H9 (cell line): ENCODE measurements around the gene APOL6. TPM values are rescaled to one million over a fixed set of nuclear protein-coding genes. Genes with fewer than 3 reads are reported as not detected.
A peak's percentile ranks its signal among the peaks of the same experiment; 100 is the strongest.
"Not testable (repeated sequence)": the region's sequence is repeated elsewhere in the genome, so short reads cannot be mapped to it uniquely, and the experiment has no call there.

Source experiments
- DNase-seq: peaks from one replicate; pipeline ENCODE4 v3.0.0-alpha.2; 2017
- H2AFZ ChIP-seq: one replicate; pipeline ENCODE4 v1.6.1; 2013; ENCODE audit warnings: mild to moderate bottlenecking, low read length, control low read depth, moderate library complexity
- H2AK5ac ChIP-seq: 2 replicates; pipeline ENCODE4 v1.6.1; 2013; ENCODE audit warnings: low read length, control low read depth, mixed read lengths; ENCODE audit not compliant: insufficient read length
- H2BK120ac ChIP-seq: one replicate; pipeline ENCODE4 v1.6.1; 2013; ENCODE audit warnings: low read depth, mild to moderate bottlenecking, low read length, control low read depth, inconsistent platforms; ENCODE audit not compliant: poor library complexity, severe bottlenecking
- H2BK12ac ChIP-seq: 2 replicates; pipeline ENCODE4 v1.6.1; 2013; ENCODE audit warnings: low read length, control low read depth, mixed read lengths, low read depth; ENCODE audit not compliant: insufficient read length
- H2BK15ac ChIP-seq: 2 replicates; pipeline ENCODE4 v1.6.1; 2013; ENCODE audit warnings: low read depth, low read length, control low read depth
- H2BK20ac ChIP-seq: one replicate; pipeline ENCODE4 v1.6.1; 2013; ENCODE audit warnings: low read depth, mild to moderate bottlenecking, low read length, control low read depth, inconsistent platforms; ENCODE audit not compliant: poor library complexity, severe bottlenecking
- H2BK5ac ChIP-seq: 2 replicates; pipeline ENCODE4 v1.6.1; 2013; ENCODE audit warnings: low read length, control low read depth, mixed read lengths; ENCODE audit not compliant: insufficient read length
- H3K14ac ChIP-seq: 2 replicates; pipeline ENCODE4 v1.6.1; 2013; ENCODE audit warnings: low read length, control low read depth; ENCODE audit not compliant: insufficient read depth
- H3K18ac ChIP-seq: 2 replicates; pipeline ENCODE4 v1.6.1; 2013; ENCODE audit warnings: low read depth, mild to moderate bottlenecking, mixed read lengths, low read length, control low read depth; ENCODE audit not compliant: insufficient read length
- H3K23ac ChIP-seq: 2 replicates; pipeline ENCODE4 v1.6.1; 2013; ENCODE audit warnings: low read length, control low read depth, mixed read lengths, low read depth; ENCODE audit not compliant: insufficient read length
- H3K23me2 ChIP-seq: 2 replicates; pipeline ENCODE4 v1.6.1; 2013; ENCODE audit warnings: low read depth, mild to moderate bottlenecking, mixed read lengths, low read length, control low read depth; ENCODE audit not compliant: insufficient read length, poor library complexity, severe bottlenecking
- H3K27ac ChIP-seq: 2 replicates; pipeline ENCODE4 v1.5.1; 2013; ENCODE audit warnings: low read length, control low read depth, mixed read lengths, low read depth; ENCODE audit not compliant: insufficient read length
- H3K27me3 ChIP-seq: 2 replicates; pipeline ENCODE4 v1.6.1; 2013; ENCODE audit warnings: low read length, control low read depth, inconsistent platforms; ENCODE audit not compliant: insufficient read depth
- H3K4ac ChIP-seq: 2 replicates; pipeline ENCODE4 v1.6.1; 2013; ENCODE audit warnings: low read depth, mild to moderate bottlenecking, control low read depth, inconsistent platforms, low read length, moderate library complexity
- H3K4me1 ChIP-seq: 2 replicates; pipeline ENCODE4 v1.6.1; 2013; ENCODE audit warnings: low read length, control low read depth, inconsistent platforms; ENCODE audit not compliant: insufficient read depth
- H3K4me2 ChIP-seq: 2 replicates; pipeline ENCODE4 v1.6.1; 2013; ENCODE audit warnings: low read length, control low read depth, mixed read lengths; ENCODE audit not compliant: insufficient read length, insufficient read depth
- H3K56ac ChIP-seq: 2 replicates; pipeline ENCODE4 v1.6.1; 2013; ENCODE audit warnings: low read depth, mild to moderate bottlenecking, mixed read lengths, low read length, control low read depth; ENCODE audit not compliant: insufficient read length
- H3K79me1 ChIP-seq: 2 replicates; pipeline ENCODE4 v1.6.1; 2013; ENCODE audit warnings: low read depth, mild to moderate bottlenecking, moderate library complexity, low read length, control low read depth, inconsistent platforms; ENCODE audit not compliant: insufficient read depth, poor library complexity, severe bottlenecking
- H3K79me2 ChIP-seq: 2 replicates; pipeline ENCODE4 v1.6.1; 2013; ENCODE audit warnings: low read length, control low read depth, inconsistent platforms; ENCODE audit not compliant: insufficient read depth
- H3K9ac ChIP-seq: 2 replicates; pipeline ENCODE4 v1.6.1; 2013; ENCODE audit warnings: low read length, control low read depth, mixed read lengths; ENCODE audit not compliant: insufficient read length; ENCODE audit errors: extremely low read depth
- H3K9me3 ChIP-seq: one replicate; pipeline ENCODE4 v1.6.1; 2013; ENCODE audit warnings: low read depth, low read length, inconsistent platforms; ENCODE audit not compliant: control insufficient read depth
- H3T11ph ChIP-seq: one replicate; pipeline ENCODE4 v1.6.1; 2013; ENCODE audit warnings: mild to moderate bottlenecking, low read length, control low read depth, inconsistent platforms
- H4K20me1 ChIP-seq: one replicate; pipeline ENCODE4 v1.6.1; 2013; ENCODE audit not compliant: control insufficient read depth, insufficient read length, insufficient read depth
- H4K5ac ChIP-seq: 2 replicates; pipeline ENCODE4 v1.6.1; 2013; ENCODE audit warnings: low read depth, mild to moderate bottlenecking, mixed read lengths, low read length, control low read depth; ENCODE audit not compliant: insufficient read length
- H4K8ac ChIP-seq: replicated peaks from 2 replicates; pipeline ENCODE4 v1.6.1; 2013; ENCODE audit warnings: low read length, control low read depth, mixed read lengths, low read depth; ENCODE audit not compliant: insufficient read length
- H4K91ac ChIP-seq: 2 replicates; pipeline ENCODE4 v1.6.1; 2013; ENCODE audit warnings: low read depth, mild to moderate bottlenecking, moderate library complexity, mixed read lengths, low read length, control low read depth; ENCODE audit not compliant: insufficient read length
- H3K27ac Mint-ChIP-seq, 3 experiments: 2 replicates in 2 of 3; 3 replicates in 1 of 3; pipeline ENCODE4 v1.8.0; 2020 to 2021; ENCODE audit warnings: mixed read lengths in 3 of 3, mild to moderate bottlenecking in 1 of 3, moderate library complexity in 1 of 3
- H3K27me3 Mint-ChIP-seq: 2 replicates; pipeline ENCODE4 v1.8.0; 2021; ENCODE audit warnings: low read depth, mild to moderate bottlenecking, moderate library complexity, mixed read lengths
- H3K36me3 Mint-ChIP-seq, 3 experiments: 2 replicates in 2 of 3; 3 replicates in 1 of 3; pipeline ENCODE4 v1.8.0; 2020 to 2021; ENCODE audit warnings: low read depth in 3 of 3, mixed read lengths in 3 of 3; ENCODE audit not compliant: insufficient read depth in 1 of 3
- H3K4me1 Mint-ChIP-seq, 2 experiments: 2 replicates each; pipeline ENCODE4 v1.8.0; 2020; ENCODE audit warnings: mixed read lengths in 2 of 2
- H3K4me3 Mint-ChIP-seq, 2 experiments: 2 replicates in 1 of 2; 3 replicates in 1 of 2; pipeline ENCODE4 v1.8.0; 2020 to 2021; ENCODE audit warnings: mild to moderate bottlenecking in 2 of 2, mixed read lengths in 2 of 2, moderate library complexity in 1 of 2
- H3K9me3 Mint-ChIP-seq, 2 experiments: 2 replicates in 1 of 2; 3 replicates in 1 of 2; pipeline ENCODE4 v1.8.0; 2020; ENCODE audit warnings: mild to moderate bottlenecking in 2 of 2, mixed read lengths in 2 of 2, moderate library complexity in 1 of 2
- CTCF ChIP-seq: fragments of 200-600 bp; sonication (generic); conservative IDR thresholded peaks from 3 replicates; pipeline ENCODE4 v1.8.0; 2021; ENCODE audit warnings: antibody characterized with exemption, mild to moderate bottlenecking
- WGBS: extraction: QIAGEN DNeasy Blood & Tissue Kit; methylation state at CpG from one replicate; pipeline ENCODE4 v1.1.7; 2013; ENCODE audit warnings: missing lambda C conversion rate, low lambda C conversion rate, mixed read lengths; ENCODE audit not compliant: insufficient read length; ENCODE audit errors: extremely low coverage; 5-methylcytosine and 5-hydroxymethylcytosine counted together
- total RNA-seq: library from RNA; stranded (reverse); gene quantifications from 2 replicates; pipeline ENCODE4 v1.2.1, GENCODE V29; 2021

The APOL6 gene
- total RNA-seq, 1 experiment from 2014 or later: 0.07 TPM

GRCh38 chr22:35622191-35622913, 25.9 kb upstream of the APOL6 start:
- H3K27ac Mint-ChIP-seq: no peak overlapping the region
- H3K9ac ChIP-seq: no peak overlapping the region
- no peak overlapping the region for H3K4me2 ChIP-seq
- H3K4me3 Mint-ChIP-seq: 0 out of 5 replicates have a peak overlapping the region, but pooled peaks of 1 of the 2 experiments have one; percentile 4
- peak; percentile 84 for DNase-seq
- no peaks in the 10 kb centered on the region for H3K9me3 Mint-ChIP-seq
- no peaks in the 10 kb centered on the region for H3K36me3 Mint-ChIP-seq
- H2BK20ac ChIP-seq: no peak overlapping the region
- H3K4ac ChIP-seq: no peak overlapping the region
- no peaks in the 10 kb centered on the region; the same call in 1 of the 2 replicates for H3K27me3 Mint-ChIP-seq
- no peak overlapping the region for H3K18ac ChIP-seq
- H3K79me2 ChIP-seq: no peaks in the 10 kb centered on the region
- no peak overlapping the region for H3K56ac ChIP-seq
- WGBS: no CpG with 5 or more reads among the region's 9 CpGs
- no peak overlapping the region for H2AFZ ChIP-seq
- H3K23me2 ChIP-seq: peaks cover 2% of the 10 kb centered on the region
- no peak for TF ChIP-seq CTCF
- H3K9me3 ChIP-seq: no peaks in the 10 kb centered on the region
- no peak overlapping the region for H4K5ac ChIP-seq
- H2BK12ac ChIP-seq: no peak overlapping the region
- no peak overlapping the region for H2BK15ac ChIP-seq
- peaks cover 11 to 19% of the 10 kb centered on the region in 2 experiments for H3K4me1 Mint-ChIP-seq
- no peaks in the 10 kb centered on the region for H3K4me1 ChIP-seq
- H3K23ac ChIP-seq: no peak overlapping the region
- no peak overlapping the region for H2BK5ac ChIP-seq
- H4K91ac ChIP-seq: no peak overlapping the region
- no peak overlapping the region for H3T11ph ChIP-seq
- H2AK5ac ChIP-seq: no peak overlapping the region
- H3K79me1 ChIP-seq: no peaks in the 10 kb centered on the region
- H4K20me1 ChIP-seq: no peaks in the 10 kb centered on the region
- H3K27me3 ChIP-seq: no peaks in the 10 kb centered on the region
- H2BK120ac ChIP-seq: no peak overlapping the region
- no peak overlapping the region for H3K14ac ChIP-seq
- H3K27ac ChIP-seq: no peak overlapping the region
- no peak overlapping the region for H4K8ac ChIP-seq

- H4K8ac ChIP-seq, H3T11ph ChIP-seq, DNase-seq, H3K4me1 ChIP-seq, H3K9ac ChIP-seq, H3K27me3 ChIP-seq, H3K36me3 Mint-ChIP-seq, H3K9me3 Mint-ChIP-seq, H3K27me3 Mint-ChIP-seq, H3K4me2 ChIP-seq, H2AFZ ChIP-seq, H2BK12ac ChIP-seq, H3K56ac ChIP-seq, H2BK15ac ChIP-seq, H2BK120ac ChIP-seq, H3K18ac ChIP-seq, H4K5ac ChIP-seq, H2BK20ac ChIP-seq, H3K27ac Mint-ChIP-seq, H4K20me1 ChIP-seq, H3K79me1 ChIP-seq, H3K14ac ChIP-seq, H3K27ac ChIP-seq, H3K4ac ChIP-seq, H3K9me3 ChIP-seq, H2BK5ac ChIP-seq, H4K91ac ChIP-seq, H3K4me3 Mint-ChIP-seq, H3K79me2 ChIP-seq, H3K23me2 ChIP-seq, H3K23ac ChIP-seq, H2AK5ac ChIP-seq: not testable (repeated sequence)
- WGBS: no CpG with 5 or more reads among the region's 5 CpGs
- H3K4me1 Mint-ChIP-seq: peaks cover 15 to 25% of the 10 kb centered on the region in 2 experiments
These were observed 24.4 kb upstream of the APOL6 start for GRCh38 chr22:35623885-35624284.
